Neural cell (in vitro differentiated cells): ENCODE results near the gene METAP1.

Experiments
- CTCF ChIP-seq: fragments of 450-650 bp; IDR thresholded peaks from 2 replicates; pipeline ENCODE4 v1.5.1; 2014; ENCODE audit warnings: antibody characterized with exemption, mild to moderate bottlenecking, moderate library complexity; ENCODE audit not compliant: poor library complexity, severe bottlenecking
- EP300 ChIP-seq: fragments of 450-650 bp; conservative IDR thresholded peaks from 2 replicates; pipeline ENCODE4 v1.6.1; 2014; ENCODE audit warnings: antibody characterized with exemption, mild to moderate bottlenecking, moderate library complexity; ENCODE audit not compliant: poor library complexity, severe bottlenecking
- EZH2 ChIP-seq: fragments of 200-600, 300-800 bp; shearing (Covaris generic), sonication (generic); IDR thresholded peaks from 2 replicates; pipeline ENCODE4 v1.6.1; 2014; ENCODE audit warnings: antibody characterized with exemption, low read length, borderline replicate concordance, mild to moderate bottlenecking; ENCODE audit not compliant: insufficient read depth, poor library complexity, severe bottlenecking
- POLR2AphosphoS5 ChIP-seq: IDR thresholded peaks from 2 replicates; pipeline ENCODE4 v1.6.1; 2012
- SMC3 ChIP-seq: fragments of 450-650 bp; conservative IDR thresholded peaks from 2 replicates; pipeline ENCODE4 v1.6.1; 2014; ENCODE audit warnings: antibody characterized with exemption, mild to moderate bottlenecking, moderate library complexity; ENCODE audit not compliant: poor library complexity
- TAF1 ChIP-seq: IDR thresholded peaks from 2 replicates; pipeline ENCODE4 v1.6.1; 2012; ENCODE audit warnings: low read depth

- TF ChIP-seq SMC3 (no peak), CTCF (no peak), EP300 (no peak), TAF1 (no peak), EZH2 (no peak), POLR2AphosphoS5 (no peak)
Measured at GRCh38 chr4:98951710-98952109, 43.8 kb upstream of the METAP1 start.
